A549 (cell line): ENCODE data around the gene CDC42BPG. TPM values are rescaled to one million over a fixed set of nuclear protein-coding genes. Genes with fewer than 3 reads are reported as not detected.
A peak's percentile ranks its signal among the peaks of the same experiment; 100 is the strongest.

ENCODE experiments used
- ATAC-seq, 2 experiments: fragments of 200-7000 bp in 1 of 2; fragments of >200 bp in 1 of 2; cut with Nextera tagmentation in 1 of 2; cut with Tn5 transposase in 1 of 2; 3 replicates each; pipeline versions ENCODE4 v1.8.0 to v1.9.1; 2018 to 2020; ENCODE audit warnings: mild to moderate bottlenecking in 1 of 2, moderate library complexity in 1 of 2
- CTCF ChIA-PET: fragments of 300-600 bp; sonication (Branson Sonifier 250); formaldehyde crosslinking; extraction: SDS; loops from one replicate; lab custom pipeline; 2021; ENCODE audit warnings: antibody characterized with exemption, inconsistent platforms; lab: Yijun Ruan, JAX
- POLR2A ChIA-PET: fragments of 350-600 bp; formaldehyde crosslinking; extraction: SDS; loops from one replicate; lab custom pipeline; 2021; ENCODE audit warnings: antibody characterized with exemption, inconsistent platforms; lab: Yijun Ruan, JAX
- DNase-seq, 2 experiments: peaks; one replicate each; pipeline versions ENCODE4 v3.0.0 to v3.0.0-alpha.2; 2011 to 2016; ENCODE audit warnings: low read depth in 1 of 2, low spot score in 1 of 2
- FAIRE-seq: peaks from 2 replicates; lab custom pipeline; 2011; peaks lifted over from hg19 to GRCh38; lab: Jason Lieb, UNC
- H3K27ac ChIP-seq, 2 experiments: fragments of >200 bp; sonication (Bioruptor Twin); formaldehyde crosslinking; 3 replicates each; pipeline ENCODE4 v1.5.1; 2016 to 2017
- H3K4me1 ChIP-seq: fragments of >200 bp; sonication (Bioruptor Twin); formaldehyde crosslinking; 3 replicates; pipeline ENCODE4 v1.6.1; 2016
- H3K4me2 ChIP-seq: fragments of >200 bp; sonication (Bioruptor Twin); formaldehyde crosslinking; 3 replicates; pipeline ENCODE4 v1.6.1; 2016
- H3K4me3 ChIP-seq: fragments of >200 bp; sonication (Bioruptor Twin); formaldehyde crosslinking; 3 replicates; pipeline ENCODE4 v1.5.1; 2016
- H3K9me3 ChIP-seq: fragments of >200 bp; sonication (Bioruptor Twin); formaldehyde crosslinking; 3 replicates; pipeline ENCODE4 v1.6.1; 2016
- EHF ChIP-seq: fragments of 250-450 bp; sonication (Bioruptor Pico); IDR thresholded peaks from 2 replicates; pipeline ENCODE4 v1.5.0; 2020; ENCODE audit warnings: mild to moderate bottlenecking
- EP300 ChIP-seq, 2 experiments: fragments of >200 bp; sonication (Bioruptor Twin); formaldehyde crosslinking; IDR thresholded peaks; 2 replicates in 1 of 2; 3 replicates in 1 of 2; pipeline ENCODE4 v1.6.1; 2016 to 2017
- GATA3 ChIP-seq: IDR thresholded peaks from 2 replicates; pipeline ENCODE4 v1.6.1; 2012; ENCODE audit warnings: borderline replicate concordance
- JUN ChIP-seq, 2 experiments: fragments of >200 bp; sonication (Bioruptor Twin); formaldehyde crosslinking; IDR thresholded peaks; 2 replicates in 1 of 2; 3 replicates in 1 of 2; pipeline ENCODE4 v1.6.1; 2016 to 2017
- KDM1A ChIP-seq: fragments of 200-600 bp; sonication (generic); IDR thresholded peaks from 2 replicates; pipeline ENCODE4 v1.6.1; 2016; ENCODE audit warnings: low read depth, mild to moderate bottlenecking
- MYC ChIP-seq: IDR thresholded peaks from 2 replicates; pipeline ENCODE4 v1.6.1; 2012; ENCODE audit warnings: mild to moderate bottlenecking, inconsistent platforms, low read length, improper control_type of control experiment, borderline replicate concordance
- PHF8 ChIP-seq: fragments of 200-600 bp; sonication (generic); IDR thresholded peaks from 2 replicates; pipeline ENCODE4 v1.6.1; 2016; ENCODE audit warnings: low read depth, mild to moderate bottlenecking, antibody characterized with exemption, moderate library complexity, borderline replicate concordance
- POLR2A ChIP-seq: IDR thresholded peaks from 2 replicates; pipeline ENCODE4 v1.6.1; 2012; ENCODE audit warnings: mild to moderate bottlenecking, low read length
- RNF2 ChIP-seq: fragments of 200-600 bp; sonication (generic); IDR thresholded peaks from 2 replicates; pipeline ENCODE4 v1.6.1; 2016; ENCODE audit warnings: low read depth, mild to moderate bottlenecking, antibody characterized with exemption, moderate library complexity, borderline replicate concordance
- SMC3 ChIP-seq: fragments of >200 bp; sonication (Bioruptor Twin); formaldehyde crosslinking; IDR thresholded peaks from 3 replicates; pipeline ENCODE4 v1.6.1; 2018; ENCODE audit warnings: inconsistent platforms
- ZC3H11A ChIP-seq: fragments of 450-650 bp; IDR thresholded peaks from 2 replicates; pipeline ENCODE4 v1.6.1; 2014; ENCODE audit warnings: antibody characterized with exemption, mild to moderate bottlenecking
- WGBS: methylation state at CpG from one replicate; pipeline ENCODE4 v1.1.6; 2017; ENCODE audit errors: missing lambda C conversion rate; 5-methylcytosine and 5-hydroxymethylcytosine counted together
- polyA plus RNA-seq, 4 experiments: library from polyadenylated mRNA; depleted of rRNA in 3 of 4; stranded (reverse); fragments of >200 nt; fragmentation: RNase III in 1 of 4; extraction: RNeasy Plus Mini Kit Qiagen cat#74134 plus additional on column Dnase treatment in 1 of 4; gene quantifications; 2 replicates in 3 of 4; 3 replicates in 1 of 4; pipeline ENCODE4 v1.2.3, GENCODE V29; 2011 to 2017
- TF ChIP-seq, protein P1 (sequence below): fragments of >200 bp; sonication (Bioruptor Twin); formaldehyde crosslinking; IDR thresholded peaks from 2 replicates; pipeline ENCODE4 v1.6.1; 2016
- TF ChIP-seq, protein P2 (sequence below): fragments of 200-600 bp; sonication (generic); IDR thresholded peaks from 2 replicates; pipeline ENCODE4 v1.6.1; 2016; ENCODE audit warnings: antibody characterized with exemption, mild to moderate bottlenecking, moderate library complexity
- TF ChIP-seq, protein P3 (sequence below): IDR thresholded peaks from 2 replicates; pipeline ENCODE4 v1.6.1; 2012; ENCODE audit warnings: low read depth, borderline replicate concordance
- TF ChIP-seq, protein P4 (sequence below): fragments of >200 bp; sonication (Bioruptor Twin); formaldehyde crosslinking; IDR thresholded peaks from 3 replicates; pipeline ENCODE4 v1.6.1; 2016
- TF ChIP-seq, protein P5 (sequence below): IDR thresholded peaks from 2 replicates; pipeline ENCODE4 v1.6.1; 2012

CDC42BPG gene
- polyA plus RNA-seq, 2 of the 4 experiments (the other 2 are of a cell fraction): 0.35 to 1.0 TPM

DNA sequence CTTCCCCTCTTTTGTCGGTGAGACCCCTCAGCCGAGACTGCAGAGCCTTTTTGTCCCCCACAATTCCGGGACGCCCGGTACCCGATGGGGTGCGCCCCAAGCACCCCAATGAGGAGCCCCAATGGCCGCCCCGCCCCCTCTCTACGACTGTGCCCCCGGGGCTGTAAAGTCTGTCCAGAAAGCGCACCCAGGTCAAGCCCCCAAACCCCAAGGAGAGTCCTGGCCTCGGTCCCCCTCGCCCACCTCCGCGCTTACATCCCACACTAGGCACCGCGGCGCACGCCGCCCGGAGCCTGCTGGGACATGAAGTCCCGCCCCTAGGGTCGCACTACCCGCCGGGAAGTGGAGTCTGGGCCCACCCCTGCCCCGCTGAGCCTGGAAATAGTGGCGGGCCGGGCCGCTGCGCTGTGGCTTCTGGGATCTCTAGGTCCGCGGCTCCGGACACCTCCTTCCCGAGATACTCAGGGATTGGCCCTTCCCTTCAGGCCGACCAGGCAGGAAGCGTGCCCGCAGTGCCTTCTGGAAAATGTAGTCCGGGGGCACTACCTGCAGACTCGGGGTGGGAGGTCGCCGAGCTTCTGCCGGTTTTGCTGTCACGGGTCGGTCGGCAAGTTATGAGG is 34.1 kb downstream of the CDC42BPG start, which contains the start of gene MEN1:
TSS of gene MEN1 (minus strand) at position 281 of the 620 bp plus-strand sequence. CDS start 442 bp downstream, outside the sequence.
- WGBS: 2% methylated on average over 17 of the region's 46 CpGs

DNA sequence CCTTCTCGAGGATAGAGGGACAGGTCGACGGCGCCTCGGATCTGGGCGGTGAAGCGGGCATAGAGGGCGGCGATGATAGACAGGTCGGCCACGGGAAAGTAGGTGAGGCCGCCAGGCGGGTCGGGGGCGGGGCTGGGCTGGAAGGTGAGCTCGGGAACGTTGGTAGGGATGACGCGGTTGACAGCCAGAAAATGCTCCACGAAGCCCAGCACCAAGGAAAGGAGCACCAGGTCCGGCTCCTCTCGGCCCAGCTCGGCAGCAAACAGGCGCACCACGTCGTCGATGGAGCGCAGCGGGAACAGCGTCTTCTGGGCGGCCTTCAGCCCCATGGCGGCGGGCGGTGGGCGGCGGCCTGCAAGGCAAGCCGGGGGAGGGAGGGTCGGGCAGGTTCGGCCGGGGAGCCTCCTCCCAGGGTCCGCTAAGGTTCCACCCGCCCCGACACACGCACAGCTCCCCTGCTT is 34.6 kb downstream of the CDC42BPG start:
- peak; percentile 21 to 27; a peak in 5 of 6 replicates for ATAC-seq
- Histone ChIP-seq H3K4me2 (peak overlapping the region; percentile 98), H3K27ac (peak overlapping the region; percentile 91 to 93), H3K4me1 (peaks cover 6% of the 10 kb centered on the region; the same call in 2 of the 3 replicates)
- no peak for FAIRE-seq
- peak in 1 of 2 experiments; percentile 17 for DNase-seq
- 10% methylated on average over 25 of the region's 44 CpGs for WGBS
- POLR2A ChIA-PET: interaction anchor here (0.6 to 1.3 kb wide), 2 partner anchors 31 to 87 kb away, joined by 3 to 9 read pairs; no protein-coding TSS in a partner anchor
- no peak for TF ChIP-seq SMC3
- TF ChIP-seq, all 56 proteins: peak for 0
- Histone ChIP-seq H3K4me3 (peak overlapping the region; percentile 92), H3K9me3 (no peaks in the 10 kb centered on the region)
- CTCF ChIA-PET: interaction anchor here (1.4 to 3.9 kb wide), 4 partner anchors 23 to 204 kb away, joined by 4 to 26 read pairs (median 12); partner anchors contain the start of gene ARL2

More for the DNA sequence above, 34.1 kb downstream of the CDC42BPG start, which contains the start of gene MEN1:
- TF ChIP-seq MYC (no peak), GATA3 (no peak), POLR2A (peak; percentile 83), PHF8 (peak; percentile 55; the same call in 1 of the 2 replicates), JUN (IDR thresholded peaks at IDR 0.05) (peak in 1 of 2 experiments; percentile 77; a peak in 3 of 5 replicates), RNF2 (no peak), KDM1A (no peak), ZC3H11A (no peak), EHF (CRISPR knock-in tag) (no peak), EP300 (IDR thresholded peaks at IDR 0.05) (no peak)
- TF ChIP-seq, protein P1, sequence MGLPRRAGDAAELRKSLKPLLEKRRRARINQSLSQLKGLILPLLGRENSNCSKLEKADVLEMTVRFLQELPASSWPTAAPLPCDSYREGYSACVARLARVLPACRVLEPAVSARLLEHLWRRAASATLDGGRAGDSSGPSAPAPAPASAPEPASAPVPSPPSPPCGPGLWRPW: no peak
- TF ChIP-seq, protein P2, sequence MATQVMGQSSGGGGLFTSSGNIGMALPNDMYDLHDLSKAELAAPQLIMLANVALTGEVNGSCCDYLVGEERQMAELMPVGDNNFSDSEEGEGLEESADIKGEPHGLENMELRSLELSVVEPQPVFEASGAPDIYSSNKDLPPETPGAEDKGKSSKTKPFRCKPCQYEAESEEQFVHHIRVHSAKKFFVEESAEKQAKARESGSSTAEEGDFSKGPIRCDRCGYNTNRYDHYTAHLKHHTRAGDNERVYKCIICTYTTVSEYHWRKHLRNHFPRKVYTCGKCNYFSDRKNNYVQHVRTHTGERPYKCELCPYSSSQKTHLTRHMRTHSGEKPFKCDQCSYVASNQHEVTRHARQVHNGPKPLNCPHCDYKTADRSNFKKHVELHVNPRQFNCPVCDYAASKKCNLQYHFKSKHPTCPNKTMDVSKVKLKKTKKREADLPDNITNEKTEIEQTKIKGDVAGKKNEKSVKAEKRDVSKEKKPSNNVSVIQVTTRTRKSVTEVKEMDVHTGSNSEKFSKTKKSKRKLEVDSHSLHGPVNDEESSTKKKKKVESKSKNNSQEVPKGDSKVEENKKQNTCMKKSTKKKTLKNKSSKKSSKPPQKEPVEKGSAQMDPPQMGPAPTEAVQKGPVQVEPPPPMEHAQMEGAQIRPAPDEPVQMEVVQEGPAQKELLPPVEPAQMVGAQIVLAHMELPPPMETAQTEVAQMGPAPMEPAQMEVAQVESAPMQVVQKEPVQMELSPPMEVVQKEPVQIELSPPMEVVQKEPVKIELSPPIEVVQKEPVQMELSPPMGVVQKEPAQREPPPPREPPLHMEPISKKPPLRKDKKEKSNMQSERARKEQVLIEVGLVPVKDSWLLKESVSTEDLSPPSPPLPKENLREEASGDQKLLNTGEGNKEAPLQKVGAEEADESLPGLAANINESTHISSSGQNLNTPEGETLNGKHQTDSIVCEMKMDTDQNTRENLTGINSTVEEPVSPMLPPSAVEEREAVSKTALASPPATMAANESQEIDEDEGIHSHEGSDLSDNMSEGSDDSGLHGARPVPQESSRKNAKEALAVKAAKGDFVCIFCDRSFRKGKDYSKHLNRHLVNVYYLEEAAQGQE: no peak
- TF ChIP-seq, protein P3, sequence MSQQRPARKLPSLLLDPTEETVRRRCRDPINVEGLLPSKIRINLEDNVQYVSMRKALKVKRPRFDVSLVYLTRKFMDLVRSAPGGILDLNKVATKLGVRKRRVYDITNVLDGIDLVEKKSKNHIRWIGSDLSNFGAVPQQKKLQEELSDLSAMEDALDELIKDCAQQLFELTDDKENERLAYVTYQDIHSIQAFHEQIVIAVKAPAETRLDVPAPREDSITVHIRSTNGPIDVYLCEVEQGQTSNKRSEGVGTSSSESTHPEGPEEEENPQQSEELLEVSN: 0 out of 2 replicates have a peak, but pooled peaks have one; percentile 12
- TF ChIP-seq, protein P4, sequence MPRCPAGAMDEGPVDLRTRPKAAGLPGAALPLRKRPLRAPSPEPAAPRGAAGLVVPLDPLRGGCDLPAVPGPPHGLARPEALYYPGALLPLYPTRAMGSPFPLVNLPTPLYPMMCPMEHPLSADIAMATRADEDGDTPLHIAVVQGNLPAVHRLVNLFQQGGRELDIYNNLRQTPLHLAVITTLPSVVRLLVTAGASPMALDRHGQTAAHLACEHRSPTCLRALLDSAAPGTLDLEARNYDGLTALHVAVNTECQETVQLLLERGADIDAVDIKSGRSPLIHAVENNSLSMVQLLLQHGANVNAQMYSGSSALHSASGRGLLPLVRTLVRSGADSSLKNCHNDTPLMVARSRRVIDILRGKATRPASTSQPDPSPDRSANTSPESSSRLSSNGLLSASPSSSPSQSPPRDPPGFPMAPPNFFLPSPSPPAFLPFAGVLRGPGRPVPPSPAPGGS: 0 out of 3 replicates have a peak, but pooled peaks have one; percentile 44
- TF ChIP-seq, protein P5, sequence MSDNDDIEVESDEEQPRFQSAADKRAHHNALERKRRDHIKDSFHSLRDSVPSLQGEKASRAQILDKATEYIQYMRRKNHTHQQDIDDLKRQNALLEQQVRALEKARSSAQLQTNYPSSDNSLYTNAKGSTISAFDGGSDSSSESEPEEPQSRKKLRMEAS: peak; percentile 54; the same call in 1 of the 2 replicates
- peaks cover 6% of the 10 kb centered on the region; the same call in 2 of the 3 replicates for H3K4me1 ChIP-seq
- peak within 1 kb of the TSS; percentile 92 for H3K4me3 ChIP-seq
- peak within 1 kb of the TSS; percentile 98 for H3K4me2 ChIP-seq
- no peak for FAIRE-seq
- ChIA-PET CTCF (interaction anchor here (0.7 to 3.9 kb wide), 12 partner anchors 15 to 204 kb away, joined by 3 to 26 read pairs (median 3); partner anchors contain the start of genes ARL2 and CDC42BPG), POLR2A (interaction anchor here (0.6 to 1.3 kb wide), 2 partner anchors 31 to 88 kb away, joined by 3 to 9 read pairs; no protein-coding TSS in a partner anchor)
- H3K27ac ChIP-seq: peak within 1 kb of the TSS; percentile 91 to 93
- peak; percentile 98 to 100 for ATAC-seq
- peak; percentile 96 to 98 for DNase-seq
- no peaks in the 10 kb centered on the region for H3K9me3 ChIP-seq
